ENCODE results near the gene OR10C1. TPM values are rescaled to one million over a fixed set of nuclear protein-coding genes. Genes with fewer than 3 reads are reported as not detected.
"Not testable (repeated sequence)": the region's sequence is repeated elsewhere in the genome, so short reads cannot be mapped to it uniquely, and the experiment has no call there.

Gene OR10C1, protein sequence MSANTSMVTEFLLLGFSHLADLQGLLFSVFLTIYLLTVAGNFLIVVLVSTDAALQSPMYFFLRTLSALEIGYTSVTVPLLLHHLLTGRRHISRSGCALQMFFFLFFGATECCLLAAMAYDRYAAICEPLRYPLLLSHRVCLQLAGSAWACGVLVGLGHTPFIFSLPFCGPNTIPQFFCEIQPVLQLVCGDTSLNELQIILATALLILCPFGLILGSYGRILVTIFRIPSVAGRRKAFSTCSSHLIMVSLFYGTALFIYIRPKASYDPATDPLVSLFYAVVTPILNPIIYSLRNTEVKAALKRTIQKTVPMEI
- total RNA-seq (2014; rRNA removed): not detected in 2 replicates
- not detected for polyA plus RNA-seq (2012)

DNA sequence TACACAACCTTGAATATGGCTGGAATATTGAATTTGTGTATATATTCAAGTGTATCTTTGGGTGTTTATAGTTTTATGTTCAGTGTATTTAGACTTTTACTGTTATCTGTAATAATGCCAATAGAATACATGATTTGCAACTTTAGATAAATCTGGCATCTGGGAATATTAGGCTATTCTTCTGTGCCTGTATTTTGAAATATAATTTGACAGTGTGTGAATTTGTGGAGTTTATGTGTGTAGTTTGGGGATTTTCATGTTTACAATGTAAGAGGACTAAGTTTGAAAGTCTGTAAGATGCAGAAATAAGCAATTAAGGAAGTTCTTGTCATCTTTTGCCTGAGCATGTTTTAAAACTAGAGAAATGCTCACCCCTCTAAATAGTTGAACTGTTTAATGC is at the start of gene OR10C1:
Gene OR10C1, plus strand, starts transcription at position 301 of the 400 bp plus-strand sequence. CDS start 710 bp downstream, outside the sequence.
- DNase-seq (ENCODE audit: low read depth): no peak

DNA sequence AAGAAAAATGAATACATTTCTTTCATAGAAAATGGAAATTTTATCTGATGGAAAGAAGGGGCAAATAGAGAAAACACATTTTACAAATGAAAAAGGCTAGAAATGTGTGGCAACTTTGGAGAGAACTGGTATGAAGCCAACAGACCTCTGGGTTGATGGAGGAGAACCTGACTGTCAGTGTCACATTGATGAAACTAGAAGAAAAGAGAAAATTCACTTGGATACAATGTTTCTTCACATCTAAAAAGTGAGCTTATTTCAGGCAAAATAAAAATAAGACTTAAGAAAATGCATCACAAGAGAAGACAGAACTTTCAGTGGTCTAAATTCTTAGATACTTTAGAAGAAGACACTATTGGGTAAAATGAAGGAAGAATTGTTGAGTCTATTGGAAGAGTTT is 43.8 kb upstream of the OR10C1 start, which contains the start of gene OR12D2:
Gene OR12D2, plus strand, starts transcription at position 301 of the 400 bp plus-strand sequence. CDS start 1,069 bp downstream, outside the sequence.
- no peak for DNase-seq (ENCODE audit: low read depth)

DNA sequence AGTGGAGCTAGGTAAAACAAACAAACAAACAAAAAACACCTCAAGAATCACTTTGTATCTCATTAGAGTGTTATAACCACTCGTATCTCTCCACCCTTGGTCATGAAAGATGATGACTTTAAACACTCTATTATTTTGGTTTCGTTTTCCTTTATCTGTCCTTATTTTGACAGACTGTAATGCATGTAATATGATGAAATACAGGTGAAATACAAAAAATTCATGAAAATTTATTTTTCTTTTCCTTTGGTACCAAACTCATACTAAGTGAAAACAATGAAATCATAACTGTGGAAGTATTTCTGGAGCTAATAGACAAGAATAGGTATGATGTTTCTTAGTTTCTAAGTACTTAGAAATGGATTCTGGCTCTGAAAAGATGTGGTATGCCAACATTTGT is 39.6 kb upstream of the OR10C1 start:
- DNase-seq (ENCODE audit: low read depth): no peak

DNA sequence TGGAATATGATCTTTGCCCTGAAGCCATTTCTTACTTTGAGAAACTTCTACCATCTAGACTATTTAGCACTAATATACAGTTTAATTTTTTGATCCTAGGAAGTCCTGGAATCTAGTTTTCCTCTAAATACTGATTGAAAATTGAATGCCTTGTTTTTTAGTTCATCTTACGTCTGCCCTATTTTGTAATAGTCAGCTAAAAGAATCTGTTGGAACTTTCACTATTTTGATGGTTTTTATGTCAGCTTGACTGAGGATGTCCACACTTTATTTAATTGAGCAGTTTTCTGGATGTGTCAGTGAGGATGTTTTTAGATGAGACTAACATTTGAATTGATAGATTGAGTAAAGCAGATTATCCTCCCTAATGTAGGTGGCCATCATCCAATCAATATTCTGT is 35.3 kb upstream of the OR10C1 start:
- no peak for DNase-seq (ENCODE audit: low read depth)

DNA sequence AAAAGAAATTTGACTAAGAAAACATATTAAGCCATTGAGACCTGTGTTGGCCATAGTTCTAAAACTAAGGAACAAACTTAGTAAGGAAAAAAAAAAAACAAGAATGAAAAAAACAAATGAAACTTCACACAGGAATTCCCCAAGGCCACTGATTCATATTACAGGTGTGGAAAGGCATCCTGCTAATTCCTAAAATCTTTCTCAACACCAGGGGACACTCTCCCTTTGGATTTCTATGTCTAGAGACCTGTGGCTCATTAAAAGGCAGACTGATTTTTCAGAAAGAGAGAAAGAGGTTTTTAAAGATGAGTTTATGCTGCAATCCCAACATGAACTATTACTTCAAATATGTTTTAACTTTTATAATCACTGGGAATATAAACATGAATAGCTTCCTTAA is 24.5 kb upstream of the OR10C1 start, which contains the start of gene OR12D1:
Gene OR12D1, plus strand, starts transcription at position 341 of the 400 bp plus-strand sequence.
- no peak for DNase-seq (ENCODE audit: low read depth)

DNA sequence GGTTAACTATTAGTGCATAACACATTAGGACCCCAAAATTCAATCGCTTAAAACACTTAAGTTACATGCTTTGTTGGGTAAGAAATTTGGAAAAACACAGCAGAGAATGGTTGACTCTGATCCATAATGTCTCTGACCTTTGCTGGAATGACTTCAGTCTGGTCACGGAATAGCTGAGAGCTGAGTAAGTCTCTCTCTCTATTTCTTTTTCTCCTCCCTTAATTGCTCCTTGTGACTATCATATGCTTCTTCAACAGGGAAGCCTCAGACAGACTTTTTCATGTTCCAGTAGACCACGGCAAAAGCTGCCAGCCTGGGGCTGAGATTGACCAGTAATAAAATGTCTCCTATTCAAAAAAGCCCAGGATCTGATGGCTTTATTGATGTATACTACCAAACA is 19.6 kb upstream of the OR10C1 start:
- no peak for DNase-seq (ENCODE audit: low read depth)

DNA sequence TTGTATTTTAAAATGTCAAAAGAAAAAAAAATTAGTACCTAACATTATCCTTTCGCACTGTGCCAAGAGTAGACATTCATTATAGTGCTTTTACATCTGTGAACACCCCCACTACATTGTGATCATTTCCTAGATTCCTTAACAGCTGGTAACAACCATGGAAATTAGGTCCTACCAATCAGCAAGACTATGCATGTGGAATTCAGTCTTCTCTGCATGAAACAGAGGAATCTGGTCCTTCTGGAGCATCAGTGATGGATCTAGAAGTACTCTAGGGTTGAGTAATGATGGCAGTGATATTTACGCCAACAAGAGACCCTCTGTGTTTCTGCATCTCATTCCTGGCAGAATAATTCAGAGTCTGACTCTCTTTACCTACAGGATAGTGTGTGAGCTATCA is 14.9 kb upstream of the OR10C1 start:
- DNase-seq (ENCODE audit: low read depth): no peak

DNA sequence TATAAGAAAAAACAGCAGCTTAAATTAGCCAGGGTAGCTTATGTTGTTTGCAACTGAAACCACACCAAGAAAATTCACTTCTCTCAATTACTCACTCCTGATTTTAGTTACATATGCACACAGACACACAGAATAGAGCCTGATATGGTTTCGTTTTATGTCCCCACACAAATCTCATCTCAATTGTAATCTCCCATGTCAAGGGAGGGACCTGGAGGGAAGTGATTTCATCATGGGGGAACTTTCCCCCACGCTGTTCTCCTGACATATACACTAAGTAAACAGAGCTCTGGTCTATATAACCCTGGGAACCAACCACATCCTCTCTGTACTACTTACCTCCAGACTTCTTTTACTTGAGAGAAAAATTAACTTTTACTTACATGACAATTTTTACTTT is 14.5 kb upstream of the OR10C1 start:
- DNase-seq (ENCODE audit: low read depth): no peak

DNA sequence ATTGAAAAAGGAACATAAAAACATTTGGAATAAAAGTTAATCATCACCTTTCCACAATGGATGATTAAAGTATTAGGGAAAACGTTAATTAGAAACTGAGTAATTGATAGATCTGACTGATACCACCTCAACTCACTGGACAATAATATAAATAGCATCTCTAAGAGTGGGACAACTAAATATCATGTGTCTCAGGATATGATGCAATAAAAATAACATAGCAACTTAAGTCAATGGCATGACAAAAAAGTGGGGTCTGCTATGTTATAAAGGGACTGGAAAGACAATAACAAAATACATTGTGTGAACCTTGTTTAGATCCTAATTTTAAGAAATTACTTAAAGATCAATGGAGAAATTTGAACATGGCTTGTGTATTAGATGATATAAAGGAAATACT is 14.0 kb upstream of the OR10C1 start:
- no peak for DNase-seq (ENCODE audit: low read depth)

DNA sequence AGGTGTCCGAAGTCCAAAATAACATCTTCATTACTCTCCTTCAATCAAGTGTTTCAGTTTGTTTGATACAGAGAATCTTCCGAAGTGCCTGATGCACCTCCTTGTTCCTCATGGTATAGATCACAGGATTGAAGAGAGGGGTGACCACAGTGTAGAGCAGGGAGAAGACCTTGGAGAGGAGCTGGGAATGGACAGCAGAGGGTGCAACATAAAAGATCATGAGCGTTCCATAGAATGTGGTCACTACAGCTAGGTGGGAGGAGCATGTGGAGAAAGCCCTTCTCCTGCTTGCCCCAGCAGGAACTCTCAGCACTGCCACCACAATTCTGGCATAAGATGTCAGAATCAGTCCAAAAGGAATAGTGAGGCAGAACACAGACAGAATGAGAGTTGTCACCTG is 12.5 kb upstream of the OR10C1 start:
- no peak for DNase-seq (ENCODE audit: low read depth)

DNA sequence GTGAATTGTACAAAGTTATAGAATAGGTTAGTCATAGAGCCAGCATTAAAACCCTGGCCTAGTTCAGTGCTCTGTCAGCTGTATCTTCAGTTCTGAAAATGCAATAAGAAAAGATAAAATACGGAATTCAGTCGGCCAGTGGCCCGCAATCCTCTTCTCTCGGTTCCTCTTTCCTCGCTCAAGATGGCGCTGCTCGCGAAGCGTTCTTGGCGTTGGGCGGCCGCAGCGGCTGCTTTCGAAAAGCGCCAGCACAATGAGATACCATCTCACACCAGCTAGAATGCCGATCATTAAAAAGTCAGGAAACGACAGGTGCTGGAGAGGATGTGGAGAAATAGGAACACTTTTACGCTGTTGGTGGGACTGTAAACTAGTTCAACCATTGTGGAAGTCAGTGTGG is 2.4 kb upstream of the OR10C1 start:
- not testable (repeated sequence) for DNase-seq (ENCODE audit: low read depth)

DNA sequence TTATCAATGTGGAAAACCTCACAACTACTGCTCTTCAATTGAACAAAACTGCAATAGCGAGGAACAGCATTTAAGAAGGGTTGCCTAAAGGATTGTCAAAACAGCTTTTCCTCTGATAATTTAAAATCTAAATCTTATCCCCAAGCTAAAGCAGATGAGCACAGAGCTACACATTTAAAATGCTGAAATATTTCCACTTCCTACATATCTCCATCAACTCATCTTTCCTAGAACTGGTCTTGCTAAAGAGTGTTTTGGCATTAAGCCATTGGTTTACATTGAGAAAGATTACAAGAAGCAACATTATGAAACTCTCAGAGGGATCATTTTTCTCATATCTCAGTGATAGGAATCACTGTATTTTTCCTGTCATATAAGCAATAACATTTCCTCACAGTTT is 3.6 kb downstream of the OR10C1 start:
- no peak for DNase-seq (ENCODE audit: low read depth)

DNA sequence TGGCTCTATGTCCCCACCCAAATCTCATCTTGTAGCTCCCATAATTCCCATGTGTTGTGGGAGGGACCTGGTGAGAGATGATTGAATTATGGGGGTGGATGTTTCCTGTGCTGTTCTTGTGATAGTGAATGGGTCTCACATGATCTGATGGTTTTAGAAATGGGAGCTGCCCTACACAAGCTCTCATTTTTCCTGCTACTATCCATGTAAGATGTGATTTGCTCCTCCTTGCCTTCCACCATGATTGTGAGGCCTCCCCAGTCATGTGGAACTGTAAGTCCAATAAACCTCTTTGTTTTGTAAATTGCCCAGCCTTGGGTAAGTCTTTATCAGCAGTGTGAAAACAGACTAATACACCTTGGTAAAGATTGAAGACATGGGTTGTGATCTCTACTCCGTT is 4.9 kb downstream of the OR10C1 start:
- DNase-seq (ENCODE audit: low read depth): not testable (repeated sequence)

DNA sequence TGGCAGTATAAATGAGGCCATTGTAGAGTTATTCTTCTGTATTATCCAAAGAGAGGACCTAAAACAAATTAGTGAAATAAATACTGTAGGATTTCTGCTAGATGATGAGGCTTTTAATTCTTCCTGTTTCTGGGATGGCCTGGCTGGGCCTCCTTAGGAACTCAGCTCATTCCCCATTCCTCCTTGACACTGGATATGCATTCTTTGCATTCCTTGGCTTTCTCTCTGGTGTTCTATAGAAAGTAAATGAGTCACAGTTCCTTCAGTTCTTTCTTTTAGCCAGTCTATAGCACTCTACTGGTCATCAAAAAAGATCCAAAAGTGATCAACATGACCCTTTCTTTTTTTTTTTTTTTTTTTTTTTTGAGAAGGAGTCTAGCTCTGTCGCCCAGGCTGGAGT is 8.6 kb downstream of the OR10C1 start:
- no peak for DNase-seq (ENCODE audit: low read depth)

DNA sequence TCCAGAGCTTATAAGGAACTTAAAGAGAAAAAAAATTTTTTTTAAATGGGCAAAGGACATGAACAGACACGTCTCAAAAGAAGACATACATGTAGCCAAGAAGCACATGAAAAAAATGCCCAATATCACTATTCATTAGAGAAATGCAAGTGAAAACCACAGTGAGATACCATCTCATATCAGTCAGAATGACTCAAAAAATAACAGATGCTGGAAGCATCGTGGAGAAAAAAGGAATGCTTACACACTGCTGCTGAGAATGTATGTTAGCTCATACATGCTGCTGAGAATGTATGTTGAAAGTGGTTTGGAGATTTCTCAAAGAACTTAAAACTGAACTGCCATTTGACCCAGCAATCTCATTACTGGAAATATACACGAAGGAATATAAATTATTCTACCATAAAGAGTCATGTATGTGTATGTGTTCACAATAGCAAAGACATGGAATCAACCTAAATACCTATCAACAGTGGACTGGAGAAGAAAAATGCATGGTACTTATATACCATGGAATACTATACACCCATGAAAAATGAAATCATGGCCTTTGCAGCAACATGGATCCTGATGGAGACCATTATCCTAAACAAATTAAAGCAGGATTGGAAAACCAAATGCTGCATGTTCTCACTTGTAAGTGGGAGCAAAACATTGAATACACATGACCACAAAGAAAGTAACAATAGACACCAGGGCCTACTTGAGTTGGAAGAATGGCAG is 12.5 kb downstream of the OR10C1 start:
- no peak for DNase-seq (ENCODE audit: low read depth)

DNA sequence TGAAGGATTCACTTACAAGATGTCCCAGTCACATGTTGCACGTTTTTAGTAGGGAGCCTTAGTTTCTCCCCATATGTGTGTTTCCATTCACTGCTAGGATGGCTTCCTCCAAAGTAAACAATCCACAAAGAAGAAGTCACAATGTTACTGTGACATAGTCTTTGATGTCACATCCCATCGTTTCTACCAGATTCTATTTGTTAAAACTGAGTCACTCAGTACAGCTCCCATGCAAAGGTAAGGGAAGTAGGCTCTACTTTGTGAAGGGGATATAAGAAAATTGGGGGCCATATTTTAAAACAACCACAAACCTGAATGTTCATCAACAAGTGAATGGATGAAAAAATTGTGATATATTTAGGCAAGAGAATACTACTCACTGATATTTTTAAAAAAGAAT is 17.9 kb downstream of the OR10C1 start, which contains the start of the genes OR11A1 and OR2H1:
Gene OR11A1, minus strand, starts transcription at position 101 of the 400 bp plus-strand sequence. CDS start 29,430 bp downstream, outside the sequence.
Gene OR2H1, plus strand, starts transcription at position 185 of the 400 bp plus-strand sequence. CDS start 4,615 bp downstream, outside the sequence.
- no peak for DNase-seq (ENCODE audit: low read depth)

DNA sequence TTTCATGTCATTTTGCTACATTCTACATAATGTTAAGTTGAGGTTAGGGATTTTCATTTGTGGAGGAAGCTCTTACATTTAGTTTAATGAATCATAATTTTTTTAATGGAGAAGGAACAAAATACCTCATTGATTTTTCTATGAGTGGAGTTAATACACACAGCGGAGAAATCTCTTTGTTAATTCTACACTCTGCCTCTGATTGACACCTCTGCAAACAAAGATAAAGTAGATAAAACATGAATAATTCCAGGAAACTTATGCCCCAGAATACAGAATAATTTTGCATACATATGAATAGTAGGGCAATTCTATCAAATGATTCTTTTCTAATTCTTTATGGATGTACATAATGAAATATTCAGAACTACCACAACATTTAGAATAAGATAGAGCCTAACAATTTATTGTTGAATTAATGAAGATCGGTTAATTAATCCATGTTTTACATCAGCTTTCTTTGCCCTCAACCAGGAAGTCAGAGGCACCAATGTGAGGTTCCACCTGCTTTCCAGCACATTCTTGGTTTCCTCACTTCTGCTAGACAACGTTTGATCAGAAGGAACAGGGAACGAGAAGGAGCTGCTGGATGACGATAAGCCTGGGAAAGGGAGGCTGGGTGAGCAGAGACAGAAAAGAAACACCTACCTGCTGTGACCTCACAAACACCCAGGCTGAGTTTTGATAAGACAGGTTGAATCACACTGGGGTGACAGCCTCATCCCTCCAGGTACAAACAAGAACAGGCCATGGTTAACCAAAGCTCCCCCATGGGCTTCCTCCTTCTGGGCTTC is 22.1 kb downstream of the OR10C1 start:
- DNase-seq (ENCODE audit: low read depth): no peak

DNA sequence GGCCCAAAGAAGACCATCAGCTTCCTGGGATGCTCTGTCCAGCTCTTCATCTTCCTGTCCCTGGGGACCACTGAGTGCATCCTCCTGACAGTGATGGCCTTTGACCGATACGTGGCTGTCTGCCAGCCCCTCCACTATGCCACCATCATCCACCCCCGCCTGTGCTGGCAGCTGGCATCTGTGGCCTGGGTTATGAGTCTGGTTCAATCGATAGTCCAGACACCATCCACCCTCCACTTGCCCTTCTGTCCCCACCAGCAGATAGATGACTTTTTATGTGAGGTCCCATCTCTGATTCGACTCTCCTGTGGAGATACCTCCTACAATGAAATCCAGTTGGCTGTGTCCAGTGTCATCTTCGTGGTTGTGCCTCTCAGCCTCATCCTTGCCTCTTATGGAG is 22.9 kb downstream of the OR10C1 start:
- no peak for DNase-seq (ENCODE audit: low read depth)

DNA sequence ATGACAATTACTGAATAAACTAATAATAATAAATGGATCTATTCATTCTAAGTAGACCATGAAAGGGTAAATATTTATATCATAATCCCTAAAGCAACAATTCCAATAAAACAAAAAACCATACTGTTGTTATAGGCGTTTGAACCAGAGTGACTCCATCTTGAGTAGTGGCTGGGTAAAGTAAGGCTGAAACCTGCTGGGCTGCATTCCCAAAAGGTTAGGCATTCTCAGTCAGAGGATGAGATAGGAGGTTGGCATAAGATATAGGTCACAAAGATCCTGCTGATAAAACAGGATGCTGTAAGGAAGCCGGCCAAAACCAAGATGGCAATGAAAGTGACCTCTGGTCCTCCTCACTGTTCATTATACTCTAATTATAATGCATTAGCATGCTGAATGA is 26.2 kb downstream of the OR10C1 start:
- DNase-seq (ENCODE audit: low read depth): no peak

DNA sequence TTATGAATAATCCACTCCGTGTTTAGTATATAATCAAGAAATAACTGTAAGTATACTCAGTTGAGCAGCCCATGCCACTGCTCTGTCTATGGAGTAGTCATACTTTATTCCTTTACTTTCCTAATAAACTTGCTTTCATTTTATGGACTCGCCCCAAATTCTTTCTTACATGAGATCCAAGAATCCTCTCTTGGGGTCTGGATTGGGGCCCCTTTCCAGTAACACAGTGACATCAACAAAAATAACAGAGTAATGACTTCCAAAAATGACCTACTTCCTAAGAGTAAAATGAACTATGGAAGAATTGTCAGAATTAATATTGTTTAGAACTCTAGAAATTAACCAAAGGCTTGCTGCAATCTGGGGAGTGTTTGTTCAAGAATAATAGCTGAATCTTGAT is 26.7 kb downstream of the OR10C1 start:
- no peak for DNase-seq (ENCODE audit: low read depth)

DNA sequence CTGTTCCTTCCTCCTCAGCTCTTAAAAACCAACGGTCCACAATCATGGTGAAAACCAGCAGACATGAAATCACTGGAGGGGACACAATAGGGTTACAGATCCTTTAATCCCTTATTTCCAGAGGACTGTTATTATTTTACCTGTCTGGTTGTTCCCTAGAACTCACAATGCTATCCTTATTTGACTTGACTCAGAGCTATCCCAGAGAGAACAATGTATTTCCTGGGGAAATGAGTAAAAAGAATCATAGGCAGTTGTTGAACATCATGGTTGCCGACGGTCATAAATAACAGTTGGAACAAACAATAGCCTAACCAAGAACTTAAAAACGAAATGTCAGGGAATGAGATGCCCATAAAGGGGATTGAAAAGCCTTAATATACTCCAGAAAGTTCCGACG is 27.1 kb downstream of the OR10C1 start:
- no peak for DNase-seq (ENCODE audit: low read depth)

DNA sequence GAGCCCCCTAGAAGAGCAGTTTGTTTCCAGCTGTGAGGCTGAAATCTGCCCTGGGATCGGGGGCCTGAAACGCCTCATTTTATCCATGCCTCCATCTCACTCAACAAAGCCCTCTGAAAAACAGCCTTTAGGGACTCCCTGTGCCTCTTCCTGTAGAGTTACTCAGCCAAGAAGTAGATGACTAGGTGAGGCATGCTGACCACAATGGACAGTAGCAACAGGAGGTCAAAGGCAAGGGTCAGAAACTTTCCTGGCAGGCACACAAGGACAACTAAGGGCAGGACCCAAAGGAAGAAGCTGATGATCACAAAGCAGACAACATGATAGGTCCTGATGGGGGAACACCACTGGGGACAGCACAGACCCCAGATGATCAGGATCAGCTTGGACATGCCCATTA is 35.9 kb downstream of the OR10C1 start:
- no peak for DNase-seq (ENCODE audit: low read depth)
